ENCODE results near the gene STAT5A.
"Not testable (repeated sequence)": the region's sequence is repeated elsewhere in the genome, so short reads cannot be mapped to it uniquely, and the experiment has no call there.

The STAT5A gene

GRCh38 chr17:42296012-42296411, 7.7 kb downstream of the STAT5A start:
- TF ChIP-seq CTCF (IDR thresholded peaks at IDR 0.05; ENCODE audit: extremely low read depth, missing control alignments): no peak
- no peak for DNase-seq (ENCODE audit: low spot score)

GRCh38 chr17:42297775-42298174, 9.5 kb downstream of the STAT5A start:
- DNase-seq (ENCODE audit: low spot score): not testable (repeated sequence)

- not testable (repeated sequence) for DNase-seq (ENCODE audit: low spot score)
These were observed 11.1 kb downstream of the STAT5A start for GRCh38 chr17:42299361-42299760.

GRCh38 chr17:42299913-42300312, 11.6 kb downstream of the STAT5A start:
- not testable (repeated sequence) for DNase-seq (ENCODE audit: low spot score)

GRCh38 chr17:42301022-42301421, 12.7 kb downstream of the STAT5A start:
- no peak for TF ChIP-seq CTCF (IDR thresholded peaks at IDR 0.05; ENCODE audit: extremely low read depth, missing control alignments)
- DNase-seq (ENCODE audit: low spot score): no peak

GRCh38 chr17:42303694-42304093, 15.4 kb downstream of the STAT5A start:
- TF ChIP-seq CTCF (IDR thresholded peaks at IDR 0.05; ENCODE audit: extremely low read depth, missing control alignments): no peak
- no peak for DNase-seq (ENCODE audit: low spot score)

- no peak for TF ChIP-seq CTCF (IDR thresholded peaks at IDR 0.05; ENCODE audit: extremely low read depth, missing control alignments)
- DNase-seq (ENCODE audit: low spot score): no peak
These were observed 16.1 kb downstream of the STAT5A start for GRCh38 chr17:42304187-42305030.

GRCh38 chr17:42305031-42305330, 16.7 kb downstream of the STAT5A start:
- DNase-seq (ENCODE audit: low spot score): not testable (repeated sequence)

GRCh38 chr17:42305543-42306384, 17.5 kb downstream of the STAT5A start:
- no peak for DNase-seq (ENCODE audit: low spot score)
- TF ChIP-seq CTCF (IDR thresholded peaks at IDR 0.05; ENCODE audit: extremely low read depth, missing control alignments): no peak

Data from GM20000 (cell line).